ENCODE data around the gene PTPN5. TPM values are rescaled to one million over a fixed set of nuclear protein-coding genes. Genes with fewer than 3 reads are reported as not detected.

PTPN5 gene
- polyA plus RNA-seq, 1 donor = 0.20 TPM

DNA sequence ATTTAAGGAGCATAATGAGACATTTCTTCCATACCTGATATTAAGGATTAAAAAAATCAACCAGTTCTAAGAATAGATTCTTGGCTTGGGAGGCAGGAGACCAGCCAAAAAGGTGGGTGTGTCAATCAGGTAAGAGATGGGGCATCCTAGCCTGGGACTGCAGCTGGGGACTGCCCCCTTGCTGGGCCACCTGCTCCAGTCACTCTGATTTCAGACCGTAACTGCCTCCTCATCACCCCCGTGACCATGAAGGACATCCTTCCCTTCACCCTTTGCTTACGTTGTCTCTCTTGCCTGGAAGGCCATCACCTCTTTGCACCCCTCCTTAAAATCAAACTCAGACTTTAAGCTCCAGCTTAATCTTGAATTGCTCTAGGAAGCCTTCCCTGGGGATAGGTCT is 17.9 kb downstream of the PTPN5 start:
- no peak for DNase-seq (ENCODE audit: low read depth)

DNA sequence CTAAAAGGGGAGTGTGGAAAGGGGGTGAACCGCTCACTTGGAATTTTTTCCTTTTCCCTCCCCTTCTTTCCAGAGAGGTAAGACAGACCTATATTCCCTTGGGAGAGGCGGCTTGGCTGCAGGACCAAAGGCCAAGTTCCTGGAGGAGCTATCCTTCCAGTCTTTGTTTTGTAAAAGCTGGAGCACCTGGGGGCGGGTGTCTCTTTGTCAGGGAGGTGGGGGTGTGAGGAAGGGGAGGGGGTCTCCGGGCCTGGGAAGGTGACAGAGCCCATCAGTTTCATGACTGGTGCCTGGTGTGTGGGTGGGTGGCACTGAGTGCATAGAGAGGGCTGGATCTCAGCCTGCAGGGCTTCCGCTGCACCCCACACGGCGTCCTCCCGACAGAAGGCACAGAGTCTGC is 18.5 kb downstream of the PTPN5 start:
- DNase-seq (ENCODE audit: low read depth) = no peak

DNA sequence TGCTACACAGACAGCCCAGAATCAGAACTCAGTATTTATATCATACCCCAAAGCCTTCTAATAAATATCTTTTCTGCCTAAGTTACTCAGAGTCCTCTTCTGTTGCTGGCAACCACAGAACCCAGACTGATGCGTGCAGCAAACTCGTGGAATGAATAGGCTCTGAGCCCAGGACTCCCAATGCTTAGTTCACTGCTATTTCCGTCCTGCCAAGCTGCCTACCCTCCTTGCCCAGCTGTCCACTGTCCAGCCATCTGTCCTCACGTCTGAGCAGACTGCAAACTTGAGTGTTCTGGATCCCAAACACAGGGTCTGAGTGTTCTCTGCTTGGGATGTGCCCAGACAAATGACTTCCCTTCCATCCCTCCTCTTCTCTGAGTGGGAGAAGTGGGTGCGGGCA is 19.4 kb downstream of the PTPN5 start:
- DNase-seq (ENCODE audit: low read depth) = no peak

DNA sequence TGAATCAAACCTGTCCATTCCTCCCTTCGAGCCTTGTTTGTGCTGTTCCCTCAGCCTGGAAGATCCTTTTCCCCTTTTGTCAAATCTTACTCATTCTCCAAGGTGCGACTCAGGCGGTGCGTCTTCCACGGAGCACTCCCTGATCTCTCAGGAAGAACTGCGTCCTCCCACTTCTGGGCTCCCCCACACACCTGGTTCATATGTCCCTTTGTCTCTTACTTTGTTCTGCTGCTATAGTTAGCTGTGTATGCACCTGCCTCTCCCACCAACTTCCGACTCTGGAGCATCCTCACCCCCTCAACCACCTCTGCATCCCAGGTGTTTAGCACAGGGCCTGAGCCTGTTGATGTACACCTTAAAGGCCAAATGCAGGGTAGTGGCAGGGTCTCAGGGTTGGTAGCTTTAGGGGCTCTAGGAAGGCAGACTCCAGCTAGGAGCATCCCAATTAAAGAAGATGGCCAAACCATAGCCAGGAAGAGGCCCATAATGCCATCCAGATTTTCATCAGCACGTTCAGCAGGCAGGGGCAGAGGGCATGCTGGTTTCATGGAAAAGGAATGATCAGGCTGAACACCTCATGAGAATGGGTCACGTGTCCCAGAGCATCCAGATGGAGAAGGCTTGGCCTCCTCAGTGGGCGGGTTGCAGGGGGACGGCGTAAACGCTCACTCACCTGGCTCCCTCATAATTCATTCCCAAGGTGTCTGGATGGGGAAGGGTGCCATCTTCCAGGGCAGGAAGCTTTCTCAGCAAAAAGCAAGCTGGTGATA is 20.1 kb downstream of the PTPN5 start:
- no peak for DNase-seq (ENCODE audit: low read depth)

DNA sequence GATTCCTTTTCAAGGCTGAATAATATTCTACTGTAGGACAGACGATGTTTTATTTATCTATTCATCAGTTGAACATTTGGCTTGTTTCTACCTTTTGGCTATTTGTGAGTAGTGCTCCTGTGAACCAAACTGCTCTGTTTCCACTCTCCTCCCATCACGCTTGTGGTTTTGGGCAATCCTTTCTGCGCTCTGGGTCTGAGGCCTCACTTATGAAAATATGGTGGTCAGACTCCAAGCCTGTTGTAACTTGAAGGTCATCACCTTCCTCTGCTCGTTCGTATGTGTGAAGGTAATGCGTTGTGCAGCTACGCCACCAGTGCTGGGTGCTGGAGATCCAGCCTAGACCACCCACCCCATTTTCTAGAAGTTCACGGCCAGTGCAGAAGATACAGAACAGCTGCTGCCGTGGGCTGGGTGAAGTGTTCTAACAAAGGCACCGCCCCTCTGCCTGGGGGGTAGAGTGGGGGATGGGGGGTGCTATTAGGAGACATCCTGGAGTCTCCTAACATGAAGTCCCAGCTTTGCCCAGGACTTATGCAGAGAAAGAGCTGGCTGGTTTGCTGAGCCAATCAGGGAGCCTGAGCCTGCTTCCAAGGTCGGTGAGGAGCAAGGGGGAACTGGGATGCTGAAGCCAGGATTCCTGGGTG is 21.0 kb downstream of the PTPN5 start:
- no peak for DNase-seq (ENCODE audit: low read depth)

GRCh38 chr11:18769802-18770456 is 21.7 kb downstream of the PTPN5 start:
- DNase-seq (ENCODE audit: low read depth) = no peak

DNA sequence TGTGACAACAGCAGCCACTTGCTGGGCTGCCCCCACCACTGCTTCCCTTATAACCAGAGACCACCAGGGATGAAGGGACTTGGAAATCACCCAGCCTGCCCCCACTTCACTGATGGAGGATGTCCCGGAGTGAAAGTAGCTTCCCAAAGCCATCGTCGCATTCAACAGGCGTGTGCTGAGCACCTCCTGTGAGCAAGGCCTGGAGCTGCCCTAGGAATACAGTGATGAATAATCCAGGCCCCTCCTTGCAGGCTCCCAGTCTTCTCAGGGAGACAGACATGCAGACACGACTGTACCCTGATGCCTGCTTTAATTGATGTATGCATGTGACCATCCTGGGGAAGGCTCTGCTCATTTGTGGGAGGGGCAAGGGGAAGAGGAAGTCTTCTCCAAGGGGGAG is 22.6 kb downstream of the PTPN5 start:
- no peak for DNase-seq (ENCODE audit: low read depth)

DNA sequence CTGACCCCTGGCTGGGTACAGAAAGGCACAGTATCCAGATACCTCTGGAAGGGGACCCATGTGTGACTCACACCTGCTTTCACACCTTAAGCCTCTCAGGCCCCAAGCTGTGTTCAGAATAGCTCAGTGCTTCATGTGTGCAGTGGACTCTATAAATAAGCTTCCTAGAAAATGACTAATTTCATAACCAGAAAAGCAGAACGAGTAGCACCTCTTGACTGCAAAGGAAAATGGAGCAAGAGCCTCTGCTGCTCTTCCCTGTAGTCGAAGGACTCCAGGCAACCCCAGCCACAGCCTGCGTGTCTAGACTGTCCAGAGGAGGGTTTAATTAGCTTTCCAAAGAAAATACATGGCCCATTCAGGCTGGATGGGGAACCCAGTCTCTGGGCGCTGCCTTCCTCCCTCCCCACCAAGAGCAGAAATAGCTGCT is 23.1 kb downstream of the PTPN5 start:
- DNase-seq (ENCODE audit: low read depth) = no peak

- DNase-seq (ENCODE audit: low read depth) = no peak
Measured at GRCh38 chr11:18766015-18766414, 25.6 kb downstream of the PTPN5 start.

GRCh38 chr11:18765554-18765953 is 26.0 kb downstream of the PTPN5 start:
- DNase-seq (ENCODE audit: low read depth) = no peak

DNA sequence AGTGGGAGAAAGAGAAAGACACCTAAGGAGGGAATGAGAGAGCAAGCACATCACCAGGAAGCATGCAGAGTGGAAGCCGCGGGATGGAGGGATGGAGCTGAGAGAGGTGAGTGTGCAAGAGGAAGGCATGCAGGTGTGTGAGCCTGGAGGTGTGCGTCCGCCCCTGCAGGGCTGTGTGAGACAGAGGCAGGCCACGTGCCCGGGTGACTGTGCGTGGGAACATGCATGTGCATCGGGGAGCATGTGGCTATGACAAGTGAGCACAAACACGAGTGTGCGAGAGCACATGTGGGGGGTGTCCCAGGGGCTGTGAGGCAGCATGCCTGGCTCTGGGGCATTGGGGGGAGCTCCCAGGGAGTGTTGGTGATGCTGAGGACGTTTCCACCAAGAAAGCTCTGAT is 29.9 kb downstream of the PTPN5 start:
- DNase-seq (ENCODE audit: low read depth) = no peak

DNA sequence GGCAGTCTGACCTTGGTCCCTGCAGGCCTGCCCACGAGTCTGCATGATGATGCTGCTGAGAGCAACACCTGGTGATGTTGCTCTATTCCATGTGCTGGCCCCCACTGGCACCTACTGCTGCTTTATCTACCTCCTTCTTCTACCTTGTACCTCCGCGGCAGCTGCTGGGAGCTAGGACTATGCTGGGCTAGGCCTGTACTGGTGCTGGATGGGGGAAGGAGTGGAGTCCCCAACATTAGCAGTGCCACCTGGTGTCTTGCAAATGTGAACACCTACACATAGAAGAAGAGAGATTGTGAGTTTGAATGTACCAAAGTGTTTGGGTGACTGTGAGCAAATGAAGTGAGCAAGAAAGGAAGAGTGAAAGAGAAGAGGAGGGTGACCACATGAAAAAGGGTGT is 30.5 kb downstream of the PTPN5 start:
- DNase-seq (ENCODE audit: low read depth) = no peak

DNA sequence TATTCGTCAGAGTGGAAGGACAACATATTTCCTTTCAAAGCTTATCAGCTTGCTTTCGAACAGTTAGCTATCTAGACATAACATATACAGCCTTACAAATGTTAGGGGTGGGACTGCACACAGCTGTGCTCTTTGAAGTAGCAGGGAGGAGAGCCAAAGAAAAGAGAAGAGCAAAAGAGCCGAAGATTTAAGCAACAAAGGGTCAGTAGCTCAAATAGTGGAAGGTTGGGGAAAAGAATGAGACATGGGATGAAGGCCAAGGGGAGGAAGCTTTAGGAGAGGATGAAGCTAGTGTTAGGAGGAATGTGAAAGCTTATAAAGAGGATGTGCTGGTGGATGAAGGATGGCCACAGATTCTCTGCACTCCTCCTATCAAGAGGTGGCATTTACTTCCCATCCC is 33.8 kb downstream of the PTPN5 start:
- DNase-seq (ENCODE audit: low read depth) = no peak

DNA sequence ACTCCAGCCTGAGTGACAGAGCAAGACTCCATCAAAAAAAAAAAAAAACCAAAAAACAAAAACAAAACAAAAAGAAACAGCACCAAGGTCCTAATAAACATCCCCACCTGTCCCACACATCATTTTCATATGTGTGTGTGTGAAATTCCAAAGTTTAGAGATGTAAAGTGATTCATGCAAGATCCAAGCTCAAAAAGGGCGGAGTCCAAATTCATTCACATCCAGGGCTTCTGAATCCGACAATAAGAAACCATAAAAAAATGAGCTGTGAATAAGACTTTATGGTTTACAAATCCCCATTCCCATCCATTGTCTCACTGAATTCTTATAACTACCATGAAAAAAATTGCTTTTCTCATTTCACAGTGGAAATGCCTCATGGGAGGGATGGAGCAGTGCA is 34.7 kb downstream of the PTPN5 start:
- no peak for DNase-seq (ENCODE audit: low read depth)

DNA sequence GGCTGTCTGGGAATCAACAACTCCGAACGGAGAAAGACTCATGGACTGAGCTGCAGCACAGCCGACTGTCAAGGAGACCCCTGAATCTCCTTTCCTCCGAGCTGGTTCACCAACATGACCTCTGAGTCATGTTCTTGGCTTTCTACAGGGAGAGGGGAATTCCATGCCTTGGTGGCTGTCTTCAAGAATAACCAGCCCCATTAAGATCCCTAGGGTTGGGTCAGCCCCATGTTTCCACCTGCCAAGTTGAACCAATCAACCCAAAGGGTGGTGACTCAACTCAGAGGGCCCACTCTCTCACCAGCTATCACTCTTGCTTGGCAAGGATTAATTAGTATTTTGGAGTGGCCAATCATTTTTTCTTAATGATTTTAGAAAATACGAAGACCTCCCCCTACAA is 37.3 kb downstream of the PTPN5 start:
- no peak for DNase-seq (ENCODE audit: low read depth)

- no peak for DNase-seq (ENCODE audit: low read depth)
Measured at GRCh38 chr11:18752502-18752901, 39.1 kb downstream of the PTPN5 start.

GRCh38 chr11:18750944-18751343 is 40.7 kb downstream of the PTPN5 start:
- no peak for DNase-seq (ENCODE audit: low read depth)

GRCh38 chr11:18749681-18750319 is 41.8 kb downstream of the PTPN5 start:
- no peak for DNase-seq (ENCODE audit: low read depth)

GRCh38 chr11:18748766-18749365 is 42.7 kb downstream of the PTPN5 start:
- no peak for DNase-seq (ENCODE audit: low read depth)

DNA sequence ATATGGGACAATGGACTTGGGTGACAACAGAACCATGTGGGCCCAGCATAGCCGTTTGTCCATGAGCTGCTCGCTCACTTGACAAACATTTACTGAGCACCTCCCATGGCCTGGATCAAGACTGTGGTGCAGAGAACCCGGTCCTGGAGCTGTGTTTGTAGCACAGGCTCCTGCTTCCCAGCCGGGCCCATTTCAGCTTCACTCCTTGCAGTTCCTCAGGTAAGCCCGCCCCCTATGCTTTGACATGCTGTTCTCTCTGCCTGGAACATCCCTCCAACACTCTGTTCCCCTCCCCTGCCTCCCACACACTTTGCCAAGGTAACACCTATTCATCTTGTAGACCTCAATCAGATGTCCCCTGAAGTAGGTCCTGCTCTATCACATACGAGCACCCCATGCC is 46.3 kb downstream of the PTPN5 start:
- no peak for DNase-seq (ENCODE audit: low read depth)

DNA sequence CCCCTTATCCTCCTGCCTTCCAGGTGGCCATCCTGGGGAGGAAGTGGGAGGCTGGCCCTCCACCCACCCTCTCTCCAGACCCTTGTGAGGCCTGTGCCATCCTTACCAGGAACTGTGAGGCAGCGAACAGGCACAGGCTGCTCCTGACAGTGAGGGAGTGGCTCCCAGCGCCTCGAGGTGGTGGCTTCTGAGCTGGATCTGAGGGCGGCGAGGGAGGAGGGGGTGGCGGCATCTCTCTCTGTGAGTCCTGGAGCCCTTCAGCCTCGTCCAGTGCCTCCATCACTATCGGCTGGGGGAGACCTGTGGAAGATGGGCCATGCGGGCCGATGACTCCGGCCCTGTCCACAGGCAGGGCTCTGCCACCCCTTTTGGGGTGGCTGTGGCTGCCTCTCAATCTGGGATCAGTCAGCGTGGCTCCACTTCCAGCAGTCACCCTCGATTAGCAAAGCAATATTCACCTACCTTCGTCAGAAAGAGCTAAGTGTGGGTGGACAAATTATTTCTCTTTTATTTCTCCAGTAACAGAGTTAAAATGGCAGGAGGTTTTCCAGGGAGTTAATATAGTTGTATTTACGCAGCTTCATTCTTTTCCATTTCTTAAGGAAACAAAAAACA is 47.6 kb downstream of the PTPN5 start:
- DNase-seq (ENCODE audit: low read depth) = no peak

DNA sequence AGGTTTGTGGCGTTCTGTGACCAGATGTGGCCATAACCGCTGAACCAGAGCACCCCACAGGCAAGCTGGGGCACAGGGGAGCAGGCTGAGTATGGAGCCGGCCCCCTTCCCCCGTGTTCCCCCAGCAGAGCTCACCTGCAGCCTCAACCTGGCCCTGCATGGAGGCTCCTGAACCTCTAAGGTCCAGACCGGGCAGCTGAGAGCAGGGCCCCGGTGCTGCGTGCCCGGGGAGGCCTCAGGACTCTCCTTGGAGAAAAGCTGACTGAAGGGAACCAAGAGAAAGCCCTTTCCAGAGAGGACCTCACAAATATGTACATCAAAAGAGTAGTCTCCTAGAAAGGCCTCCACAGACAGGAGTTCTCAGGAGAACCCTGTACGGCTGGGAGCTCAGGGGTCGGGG is 48.2 kb downstream of the PTPN5 start:
- DNase-seq (ENCODE audit: low read depth) = no peak

All from forelimb muscle (tissue), 1 donor.